Measurements from ENCODE around the gene VCL. TPM values are rescaled to one million over a fixed set of nuclear protein-coding genes. Genes with fewer than 3 reads are reported as not detected.

Gene VCL
- total RNA-seq, 1 experiment from 2014 or later = 291 TPM

DNA sequence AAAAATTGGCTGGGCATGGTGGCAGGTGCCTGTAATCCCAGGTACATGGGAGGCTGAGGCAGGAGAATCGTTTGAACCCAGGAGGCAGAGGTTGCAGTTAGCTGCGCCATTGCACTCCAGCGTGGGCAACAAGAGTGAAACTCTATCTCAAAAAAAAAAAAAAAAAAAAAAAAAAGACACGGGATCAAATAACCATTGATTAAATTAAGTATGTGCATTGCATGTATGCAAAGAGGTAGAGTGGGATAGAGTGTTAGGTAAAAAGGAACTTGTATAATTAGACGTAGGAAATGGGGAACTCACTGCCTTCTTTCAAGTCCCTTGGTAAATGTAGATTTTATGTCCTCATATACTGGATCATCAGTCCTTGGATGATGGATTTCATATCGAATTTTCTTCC lies 13.1 kb downstream of the VCL start:
- Histone ChIP-seq H3K23me2 (ENCODE audit: insufficient read length, low read depth, low read length, poor library complexity, severe bottlenecking) (no peaks in the 10 kb centered on the region), H4K5ac (ENCODE audit: insufficient read length, low read depth, low read length) (no peak overlapping the region), H3K4me1 (ENCODE audit: insufficient read depth, low read length) (no peaks in the 10 kb centered on the region; the same call in 1 of the 2 replicates), H3K79me1 (ENCODE audit: insufficient read depth, low read depth, low read length, poor library complexity, severe bottlenecking) (no peaks in the 10 kb centered on the region), H3K27ac (ENCODE audit: insufficient read length, low read depth, low read length) (no peak overlapping the region), H3T11ph (ENCODE audit: low read length) (no peak overlapping the region), H2BK12ac (ENCODE audit: insufficient read length, low read depth, low read length) (no peak overlapping the region), H3K9ac (ENCODE audit: extremely low read depth, insufficient read length, low read length) (no peak overlapping the region), H2AFZ (ENCODE audit: low read length) (no peak overlapping the region), H2BK5ac (ENCODE audit: insufficient read length, low read length) (no peak overlapping the region), H3K9me3 (ENCODE audit: control insufficient read depth, low read depth, low read length) (no peaks in the 10 kb centered on the region), H2AK5ac (ENCODE audit: insufficient read length, low read length) (no peak overlapping the region), H3K56ac (ENCODE audit: insufficient read length, low read depth, low read length) (no peak overlapping the region), H3K4ac (ENCODE audit: low read depth, low read length) (no peak overlapping the region), H3K18ac (ENCODE audit: insufficient read length, low read depth, low read length) (no peak overlapping the region), H4K20me1 (ENCODE audit: control insufficient read depth, insufficient read depth, insufficient read length) (no peaks in the 10 kb centered on the region), H3K27me3 (ENCODE audit: insufficient read depth, low read length) (no peaks in the 10 kb centered on the region), H2BK20ac (ENCODE audit: low read depth, low read length, poor library complexity, severe bottlenecking) (no peak overlapping the region), H2BK120ac (ENCODE audit: low read depth, low read length, poor library complexity, severe bottlenecking) (no peak overlapping the region), H4K91ac (ENCODE audit: insufficient read length, low read depth, low read length) (no peak overlapping the region), H3K79me2 (ENCODE audit: insufficient read depth, low read length) (peaks cover 56% of the 10 kb centered on the region; the same call in 1 of the 2 replicates), H3K4me2 (ENCODE audit: insufficient read depth, insufficient read length, low read length) (no peak overlapping the region), H3K14ac (ENCODE audit: insufficient read depth, low read length) (no peak overlapping the region), H4K8ac (replicated peaks; ENCODE audit: insufficient read length, low read depth, low read length) (no peak overlapping the region), H2BK15ac (ENCODE audit: low read depth, low read length) (no peak overlapping the region), H3K23ac (ENCODE audit: insufficient read length, low read depth, low read length) (no peak overlapping the region)
- Mint-ChIP-seq H3K36me3 (ENCODE audit: insufficient read depth in 1 of 3, low read depth in 3 of 3) (peaks cover 17 to 46% (median 35%) of the 10 kb centered on the region in 3 experiments), H3K27ac (peak overlapping the region in 2 of 3 experiments; percentile 66 to 88; a peak in 2 of 7 replicates), H3K4me1 (peaks cover 24 to 44% of the 10 kb centered on the region in 2 experiments), H3K4me3 (no peak overlapping the region; a peak in 1 of 5 replicates), H3K27me3 (ENCODE audit: low read depth) (no peaks in the 10 kb centered on the region; the same call in 1 of the 2 replicates), H3K9me3 (no peaks in the 10 kb centered on the region)
- no CpG with 5 or more reads among the region's 6 CpGs for WGBS (ENCODE audit: extremely low coverage, insufficient read length, low lambda C conversion rate)
- TF ChIP-seq, protein P1, sequence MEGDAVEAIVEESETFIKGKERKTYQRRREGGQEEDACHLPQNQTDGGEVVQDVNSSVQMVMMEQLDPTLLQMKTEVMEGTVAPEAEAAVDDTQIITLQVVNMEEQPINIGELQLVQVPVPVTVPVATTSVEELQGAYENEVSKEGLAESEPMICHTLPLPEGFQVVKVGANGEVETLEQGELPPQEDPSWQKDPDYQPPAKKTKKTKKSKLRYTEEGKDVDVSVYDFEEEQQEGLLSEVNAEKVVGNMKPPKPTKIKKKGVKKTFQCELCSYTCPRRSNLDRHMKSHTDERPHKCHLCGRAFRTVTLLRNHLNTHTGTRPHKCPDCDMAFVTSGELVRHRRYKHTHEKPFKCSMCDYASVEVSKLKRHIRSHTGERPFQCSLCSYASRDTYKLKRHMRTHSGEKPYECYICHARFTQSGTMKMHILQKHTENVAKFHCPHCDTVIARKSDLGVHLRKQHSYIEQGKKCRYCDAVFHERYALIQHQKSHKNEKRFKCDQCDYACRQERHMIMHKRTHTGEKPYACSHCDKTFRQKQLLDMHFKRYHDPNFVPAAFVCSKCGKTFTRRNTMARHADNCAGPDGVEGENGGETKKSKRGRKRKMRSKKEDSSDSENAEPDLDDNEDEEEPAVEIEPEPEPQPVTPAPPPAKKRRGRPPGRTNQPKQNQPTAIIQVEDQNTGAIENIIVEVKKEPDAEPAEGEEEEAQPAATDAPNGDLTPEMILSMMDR (conservative IDR thresholded peaks at IDR 0.05) = no peak
- DNase-seq = no peak

Data from H9 (cell line).